HL-60 (cell line): ENCODE data around the gene FPGT.

Experiments used
- CTCF ChIP-seq: IDR thresholded peaks from one replicate; pipeline ENCODE4 v1.5.1; 2011; ENCODE audit warnings: low read length, control low read depth, inconsistent platforms; ENCODE audit not compliant: insufficient read depth
- POLR2AphosphoS5 ChIP-seq: IDR thresholded peaks from 2 replicates; pipeline ENCODE4 v1.6.1; 2012; ENCODE audit warnings: low read depth
- REST ChIP-seq: IDR thresholded peaks from 2 replicates; pipeline ENCODE4 v1.6.1; 2012; ENCODE audit warnings: low read depth; ENCODE audit not compliant: insufficient replicate concordance
- SPI1 ChIP-seq: IDR thresholded peaks from 2 replicates; pipeline ENCODE4 v1.6.1; 2012; ENCODE audit warnings: low read depth, mild to moderate bottlenecking, borderline replicate concordance

GRCh38 chr1:74215229-74215628, 17.2 kb downstream of the FPGT start:
- no peak for TF ChIP-seq CTCF
- TF ChIP-seq POLR2AphosphoS5: no peak
- no peak for TF ChIP-seq REST
- TF ChIP-seq SPI1: no peak
